GM12874 (cell line): Measurements from ENCODE around the gene SARM1.

Source experiments
- TF ChIP-seq, protein P1 (sequence below): IDR thresholded peaks from 2 replicates; pipeline ENCODE4 v1.5.1; 2011; ENCODE audit warnings: low read depth, mild to moderate bottlenecking, control low read depth, low read length, moderate library complexity; ENCODE audit not compliant: insufficient read depth

The SARM1 gene

GRCh38 chr17:28366605-28367004 is 4.9 kb upstream of the SARM1 start:
- TF ChIP-seq, protein P1, sequence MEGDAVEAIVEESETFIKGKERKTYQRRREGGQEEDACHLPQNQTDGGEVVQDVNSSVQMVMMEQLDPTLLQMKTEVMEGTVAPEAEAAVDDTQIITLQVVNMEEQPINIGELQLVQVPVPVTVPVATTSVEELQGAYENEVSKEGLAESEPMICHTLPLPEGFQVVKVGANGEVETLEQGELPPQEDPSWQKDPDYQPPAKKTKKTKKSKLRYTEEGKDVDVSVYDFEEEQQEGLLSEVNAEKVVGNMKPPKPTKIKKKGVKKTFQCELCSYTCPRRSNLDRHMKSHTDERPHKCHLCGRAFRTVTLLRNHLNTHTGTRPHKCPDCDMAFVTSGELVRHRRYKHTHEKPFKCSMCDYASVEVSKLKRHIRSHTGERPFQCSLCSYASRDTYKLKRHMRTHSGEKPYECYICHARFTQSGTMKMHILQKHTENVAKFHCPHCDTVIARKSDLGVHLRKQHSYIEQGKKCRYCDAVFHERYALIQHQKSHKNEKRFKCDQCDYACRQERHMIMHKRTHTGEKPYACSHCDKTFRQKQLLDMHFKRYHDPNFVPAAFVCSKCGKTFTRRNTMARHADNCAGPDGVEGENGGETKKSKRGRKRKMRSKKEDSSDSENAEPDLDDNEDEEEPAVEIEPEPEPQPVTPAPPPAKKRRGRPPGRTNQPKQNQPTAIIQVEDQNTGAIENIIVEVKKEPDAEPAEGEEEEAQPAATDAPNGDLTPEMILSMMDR = no peak

DNA sequence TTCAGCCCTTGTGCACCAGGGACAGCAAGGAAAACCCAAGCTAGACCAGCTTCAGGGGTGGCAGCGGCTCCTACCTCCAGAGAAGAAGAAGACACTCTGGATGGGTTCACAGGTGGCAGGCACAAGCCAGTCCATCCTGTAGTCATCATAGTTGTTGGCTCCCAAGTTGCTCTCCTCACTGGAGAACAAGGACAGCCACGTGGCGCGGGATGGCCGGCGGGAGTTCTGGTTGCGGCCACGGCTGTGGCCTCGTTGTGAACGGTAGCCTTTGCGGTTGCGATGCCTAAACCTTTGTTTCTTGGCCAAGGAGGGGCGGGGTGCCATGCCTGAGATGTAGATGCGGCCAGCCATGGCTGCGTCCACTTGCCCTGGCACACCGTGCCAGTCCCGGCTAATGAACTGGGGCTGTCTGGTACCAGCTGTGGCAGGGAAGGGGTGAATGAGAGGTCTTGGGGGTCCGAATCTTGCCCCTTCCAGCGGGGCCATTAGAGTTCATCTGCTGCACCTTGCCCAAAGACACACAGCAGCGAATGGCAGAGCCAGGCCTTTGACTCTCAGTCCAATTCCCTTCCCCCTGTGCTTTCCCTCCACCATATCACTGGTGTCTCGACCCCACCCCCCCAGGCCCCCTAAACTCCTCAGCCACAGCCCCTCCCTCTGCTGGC is 3.7 kb upstream of the SARM1 start:
- TF ChIP-seq, protein P1 = no peak

- TF ChIP-seq, protein P1 = no peak
Measured at GRCh38 chr17:28368306-28368831, 3.1 kb upstream of the SARM1 start.

GRCh38 chr17:28368915-28369683 is 2.4 kb upstream of the SARM1 start:
- TF ChIP-seq, protein P1 = no peak

DNA sequence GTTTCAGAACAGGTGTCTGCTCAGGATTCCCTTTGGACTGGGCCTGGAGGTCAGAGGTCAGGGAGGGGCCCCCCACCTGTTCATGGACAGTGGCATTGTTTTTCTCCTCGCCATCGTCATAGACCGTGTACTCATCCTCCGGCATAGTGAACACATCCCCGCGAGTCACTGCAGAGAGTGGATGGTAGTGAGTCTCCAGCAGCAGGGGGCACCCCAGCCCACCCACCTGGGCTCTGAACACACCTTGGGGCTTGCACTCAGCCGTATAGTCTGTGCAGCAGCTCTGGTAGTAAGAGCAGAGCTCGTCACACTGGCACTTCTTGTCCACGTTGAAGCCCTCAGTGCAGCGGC is 1.8 kb upstream of the SARM1 start:
- TF ChIP-seq, protein P1 = no peak

GRCh38 chr17:28370035-28370743 is 1.3 kb upstream of the SARM1 start, which contains the start of gene VTN:
VTN (minus strand) TSS chr17:28370307; CDS start chr17:28370203, 104 bp downstream.
- TF ChIP-seq, protein P1 = no peak

DNA sequence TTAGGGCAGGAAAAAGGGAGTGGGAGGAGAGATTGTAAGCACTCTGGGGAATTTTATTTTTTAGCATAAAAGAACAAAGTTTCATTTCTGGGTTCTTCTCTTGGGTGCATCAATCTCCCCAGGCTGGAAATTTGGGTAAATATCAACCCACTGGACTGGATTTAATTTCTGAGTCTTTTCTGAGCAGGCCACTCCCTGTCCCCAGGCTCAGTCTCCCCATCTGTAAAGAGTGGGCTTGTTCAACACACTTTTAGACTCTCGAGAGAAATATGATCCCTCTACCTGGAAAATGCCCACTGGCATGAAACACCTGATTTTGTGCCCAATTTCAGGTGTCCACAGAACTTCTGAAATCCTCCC is 770 bp upstream of the SARM1 start:
- TF ChIP-seq, protein P1 = no peak
